Gastroesophageal sphincter (tissue), 3 donors: Measurements from ENCODE around the gene EHBP1.

Experiments
- POLR2A ChIP-seq, 2 donors: fragments of 450-650 bp; IDR thresholded peaks; one replicate each; pipeline ENCODE4 v1.6.1; 2017; ENCODE audit warnings: antibody characterized with exemption in 2 of 2, mild to moderate bottlenecking in 2 of 2, moderate library complexity in 1 of 2
- TF ChIP-seq, protein P1 (sequence below), 4 experiments: fragments of 200-600 bp in 2 of 4; fragments of 450-650 bp in 2 of 4; sonication (generic) in 1 of 4; IDR thresholded peaks; one replicate each; pipeline ENCODE4 v1.5.1; 2017 to 2019; ENCODE audit warnings: antibody characterized with exemption in 4 of 4, mild to moderate bottlenecking in 2 of 4, moderate library complexity in 2 of 4

DNA sequence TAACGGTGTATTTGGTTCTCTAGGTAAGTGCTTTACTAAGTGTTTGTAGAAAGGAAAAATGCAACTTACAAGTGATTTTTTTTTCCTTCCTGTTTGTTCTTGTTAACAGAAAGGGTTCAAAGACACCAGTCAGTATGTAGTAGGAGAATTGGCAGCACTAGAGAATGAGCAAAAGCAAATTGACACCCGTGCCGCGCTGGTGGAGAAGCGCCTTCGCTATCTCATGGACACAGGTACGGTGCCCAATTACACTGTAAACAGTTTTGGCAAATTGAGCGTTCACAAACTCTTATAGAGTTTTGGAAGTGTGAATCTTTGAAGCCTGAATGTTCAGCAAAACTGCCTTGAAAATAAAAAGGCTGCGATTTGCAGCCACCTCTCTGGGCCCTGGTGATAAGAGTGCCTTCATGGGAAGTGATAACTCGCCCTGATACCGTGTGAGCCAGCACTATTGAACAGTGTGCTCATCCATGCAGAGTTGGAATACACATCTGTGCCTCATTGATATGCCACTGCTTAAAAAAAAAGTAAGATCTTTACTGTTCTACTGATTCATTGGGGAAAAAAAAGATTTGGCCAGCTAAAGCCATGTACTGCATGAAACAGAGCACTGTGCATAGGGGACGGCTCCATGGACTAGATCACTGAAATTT is 291.1 kb downstream of the EHBP1 start:
- TF ChIP-seq, protein P1, sequence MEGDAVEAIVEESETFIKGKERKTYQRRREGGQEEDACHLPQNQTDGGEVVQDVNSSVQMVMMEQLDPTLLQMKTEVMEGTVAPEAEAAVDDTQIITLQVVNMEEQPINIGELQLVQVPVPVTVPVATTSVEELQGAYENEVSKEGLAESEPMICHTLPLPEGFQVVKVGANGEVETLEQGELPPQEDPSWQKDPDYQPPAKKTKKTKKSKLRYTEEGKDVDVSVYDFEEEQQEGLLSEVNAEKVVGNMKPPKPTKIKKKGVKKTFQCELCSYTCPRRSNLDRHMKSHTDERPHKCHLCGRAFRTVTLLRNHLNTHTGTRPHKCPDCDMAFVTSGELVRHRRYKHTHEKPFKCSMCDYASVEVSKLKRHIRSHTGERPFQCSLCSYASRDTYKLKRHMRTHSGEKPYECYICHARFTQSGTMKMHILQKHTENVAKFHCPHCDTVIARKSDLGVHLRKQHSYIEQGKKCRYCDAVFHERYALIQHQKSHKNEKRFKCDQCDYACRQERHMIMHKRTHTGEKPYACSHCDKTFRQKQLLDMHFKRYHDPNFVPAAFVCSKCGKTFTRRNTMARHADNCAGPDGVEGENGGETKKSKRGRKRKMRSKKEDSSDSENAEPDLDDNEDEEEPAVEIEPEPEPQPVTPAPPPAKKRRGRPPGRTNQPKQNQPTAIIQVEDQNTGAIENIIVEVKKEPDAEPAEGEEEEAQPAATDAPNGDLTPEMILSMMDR (IDR thresholded peaks at IDR 0.05): no peak
- TF ChIP-seq POLR2A (IDR thresholded peaks at IDR 0.05): no peak
